Prostate gland (tissue), 2 donors: Measurements from ENCODE around the gene WNK2. TPM values are rescaled to one million over a fixed set of nuclear protein-coding genes. Genes with fewer than 3 reads are reported as not detected.

Experiments
- DNase-seq: peaks from one replicate; pipeline ENCODE4 v3.0.0-alpha.2; 2019; ENCODE audit warnings: low spot score
- H3K27ac ChIP-seq, 2 donors: fragments of 200-600 bp; sonication (generic); 2 replicates each; pipeline ENCODE4 v1.5.1; 2017 to 2019
- H3K27me3 ChIP-seq: fragments of 200-600 bp; sonication (generic); replicated peaks from 2 replicates; pipeline ENCODE4 v1.5.1; 2019; ENCODE audit not compliant: insufficient read depth
- H3K36me3 ChIP-seq, 2 donors: fragments of 200-600 bp; sonication (generic); 1 replicate in 1 of 2; 2 replicates in 1 of 2; pipeline versions ENCODE4 v1.5.1 to v1.8.1; 2017 to 2019
- H3K4me1 ChIP-seq: fragments of 200-600 bp; sonication (generic); replicated peaks from 2 replicates; pipeline ENCODE4 v1.5.1; 2019
- H3K4me3 ChIP-seq, 2 donors: fragments of 200-600 bp; sonication (generic); 2 replicates each; pipeline ENCODE4 v1.5.1; 2017 to 2019
- H3K9me3 ChIP-seq: fragments of 200-600 bp; sonication (generic); 2 replicates; pipeline ENCODE4 v1.5.1; 2017
- POLR2A ChIP-seq: fragments of 450-650 bp; IDR thresholded peaks from one replicate; pipeline ENCODE4 v1.6.1; 2016; ENCODE audit warnings: antibody characterized with exemption, mild to moderate bottlenecking
- POLR2AphosphoS5 ChIP-seq: sonication (generic); formaldehyde crosslinking; IDR thresholded peaks from one replicate; pipeline ENCODE4 v1.6.1; 2017; ENCODE audit warnings: antibody characterized with exemption
- WGBS: methylation state at CpG from one replicate; pipeline ENCODE4 v1.1.5; 2018; 5-methylcytosine and 5-hydroxymethylcytosine counted together
- intact Hi-C: fragments of 100-400 bp; cut with DNase I; formaldehyde crosslinking; loops from one replicate; pipeline ENCODE4 v1.14.2; 2022
- total RNA-seq, 2 donors: library from RNA; depleted of rRNA; stranded (reverse); fragments of >200 nt; gene quantifications; one replicate each; pipeline ENCODE4 v1.1.0, GENCODE V29; 2016
- TF ChIP-seq, protein P1 (sequence below), 4 experiments: fragments of 200-600 bp in 2 of 4; fragments of 450-650 bp in 2 of 4; sonication (generic) in 2 of 4; IDR thresholded peaks; 1 replicate in 3 of 4; 2 replicates in 1 of 4; pipeline ENCODE4 v1.5.1; 2016 to 2019; ENCODE audit warnings: antibody characterized with exemption in 4 of 4, mild to moderate bottlenecking in 2 of 4, moderate library complexity in 2 of 4

The WNK2 gene
- total RNA-seq, 2 donors from 2014 or later, result 77.9 to 136 TPM

DNA sequence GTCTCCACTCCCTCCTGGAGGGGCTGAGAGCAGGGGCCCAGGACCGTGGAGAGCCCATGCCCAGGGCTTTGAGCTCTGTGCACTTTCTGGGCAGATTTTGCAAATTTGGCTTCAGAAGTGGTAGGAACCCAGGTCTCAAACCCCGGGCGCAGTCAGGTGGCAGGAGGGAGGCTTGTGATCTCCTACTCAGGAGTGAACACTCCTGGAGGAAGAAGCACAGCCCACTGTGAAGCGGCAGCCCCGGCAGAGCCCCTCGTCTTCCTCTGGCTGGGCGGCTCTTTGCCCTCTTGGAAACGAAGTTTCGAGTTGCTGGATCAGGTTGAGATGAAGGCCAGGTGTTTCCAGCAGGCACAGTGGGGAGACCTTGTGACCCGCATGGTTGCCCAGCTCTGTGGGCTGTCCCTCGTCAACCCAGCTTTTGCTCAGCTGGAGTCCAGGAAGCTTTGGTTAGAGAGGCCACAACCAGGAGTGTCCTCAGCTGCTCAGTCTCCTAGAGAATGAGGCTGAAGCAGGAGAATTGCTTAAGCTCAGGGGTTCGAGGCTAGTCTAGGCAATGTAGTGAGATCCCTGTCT is 48.5 kb downstream of the WNK2 start:
- Histone ChIP-seq H3K4me3 (no peak overlapping the region), H3K27me3 (no peaks in the 10 kb centered on the region), H3K36me3 (no peaks in the 10 kb centered on the region), H3K4me1 (no peaks in the 10 kb centered on the region), H3K27ac (no peak overlapping the region), H3K9me3 (no peaks in the 10 kb centered on the region)
- TF ChIP-seq POLR2A (no peak), POLR2AphosphoS5 (no peak)
- TF ChIP-seq, protein P1, sequence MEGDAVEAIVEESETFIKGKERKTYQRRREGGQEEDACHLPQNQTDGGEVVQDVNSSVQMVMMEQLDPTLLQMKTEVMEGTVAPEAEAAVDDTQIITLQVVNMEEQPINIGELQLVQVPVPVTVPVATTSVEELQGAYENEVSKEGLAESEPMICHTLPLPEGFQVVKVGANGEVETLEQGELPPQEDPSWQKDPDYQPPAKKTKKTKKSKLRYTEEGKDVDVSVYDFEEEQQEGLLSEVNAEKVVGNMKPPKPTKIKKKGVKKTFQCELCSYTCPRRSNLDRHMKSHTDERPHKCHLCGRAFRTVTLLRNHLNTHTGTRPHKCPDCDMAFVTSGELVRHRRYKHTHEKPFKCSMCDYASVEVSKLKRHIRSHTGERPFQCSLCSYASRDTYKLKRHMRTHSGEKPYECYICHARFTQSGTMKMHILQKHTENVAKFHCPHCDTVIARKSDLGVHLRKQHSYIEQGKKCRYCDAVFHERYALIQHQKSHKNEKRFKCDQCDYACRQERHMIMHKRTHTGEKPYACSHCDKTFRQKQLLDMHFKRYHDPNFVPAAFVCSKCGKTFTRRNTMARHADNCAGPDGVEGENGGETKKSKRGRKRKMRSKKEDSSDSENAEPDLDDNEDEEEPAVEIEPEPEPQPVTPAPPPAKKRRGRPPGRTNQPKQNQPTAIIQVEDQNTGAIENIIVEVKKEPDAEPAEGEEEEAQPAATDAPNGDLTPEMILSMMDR (IDR thresholded peaks at IDR 0.05), result no peak
- 88% methylated on average over 12 of the region's 12 CpGs for WGBS
- intact Hi-C loops, result no loop called here
- no peak for DNase-seq

DNA sequence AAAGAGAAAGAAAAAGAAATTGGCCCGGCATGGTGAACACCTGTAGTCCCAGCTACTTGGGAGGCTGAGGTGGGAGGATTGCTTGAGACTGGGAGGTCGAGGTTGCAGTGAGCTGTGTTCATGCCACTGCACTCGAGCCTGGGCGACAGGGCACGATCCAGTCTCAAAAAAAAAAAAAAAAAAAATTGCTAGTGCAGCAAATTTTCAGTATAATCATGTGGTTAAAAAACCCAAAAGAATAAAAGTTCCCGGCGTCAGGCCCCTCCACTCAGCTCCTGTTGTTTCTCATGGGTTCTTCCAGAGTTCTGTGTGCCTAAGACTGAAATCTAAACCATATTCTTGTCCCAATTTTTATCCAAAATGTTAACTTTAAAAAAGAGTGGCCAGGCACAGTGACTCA is 49.1 kb downstream of the WNK2 start:
- 89% methylated on average over 7 of the region's 7 CpGs for WGBS
- intact Hi-C loops, result no loop called here
- no peaks in the 10 kb centered on the region for H3K9me3 ChIP-seq
- no peaks in the 10 kb centered on the region for H3K36me3 ChIP-seq
- no peak for DNase-seq
- no peak overlapping the region for H3K27ac ChIP-seq
- H3K27me3 ChIP-seq, result no peaks in the 10 kb centered on the region
- no peak overlapping the region for H3K4me3 ChIP-seq
- no peaks in the 10 kb centered on the region for H3K4me1 ChIP-seq
- TF ChIP-seq POLR2AphosphoS5 (no peak), POLR2A (no peak)
- TF ChIP-seq, protein P1 (IDR thresholded peaks at IDR 0.05), result no peak

DNA sequence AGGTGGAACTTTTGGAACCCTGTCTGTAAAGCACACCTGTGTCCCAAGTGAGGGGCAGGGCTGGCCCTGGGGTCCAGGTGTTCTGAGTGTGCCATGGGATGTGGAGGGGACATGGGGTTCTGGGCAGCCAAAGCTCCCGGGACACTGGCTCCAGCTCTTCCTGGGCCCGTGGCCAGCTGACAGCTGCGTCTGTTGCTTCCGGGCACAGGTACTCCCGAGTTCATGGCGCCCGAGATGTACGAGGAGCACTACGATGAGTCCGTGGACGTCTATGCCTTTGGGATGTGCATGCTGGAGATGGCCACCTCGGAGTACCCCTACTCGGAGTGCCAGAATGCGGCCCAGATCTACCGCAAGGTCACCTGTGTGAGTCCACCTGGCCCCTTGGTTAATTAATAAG is 50.7 kb downstream of the WNK2 start:
- H3K36me3 ChIP-seq, result no peaks in the 10 kb centered on the region
- 71% methylated on average over 8 of the region's 15 CpGs for WGBS
- DNase-seq, result peak; percentile 20
- TF ChIP-seq, protein P1 (IDR thresholded peaks at IDR 0.05), result no peak
- TF ChIP-seq POLR2A (no peak), POLR2AphosphoS5 (no peak)
- no peaks in the 10 kb centered on the region for H3K9me3 ChIP-seq
- H3K27ac ChIP-seq, result no peak overlapping the region
- H3K4me1 ChIP-seq, result no peaks in the 10 kb centered on the region
- H3K27me3 ChIP-seq, result no peaks in the 10 kb centered on the region
- intact Hi-C loops, result no loop called here
- H3K4me3 ChIP-seq, result no peak overlapping the region

DNA sequence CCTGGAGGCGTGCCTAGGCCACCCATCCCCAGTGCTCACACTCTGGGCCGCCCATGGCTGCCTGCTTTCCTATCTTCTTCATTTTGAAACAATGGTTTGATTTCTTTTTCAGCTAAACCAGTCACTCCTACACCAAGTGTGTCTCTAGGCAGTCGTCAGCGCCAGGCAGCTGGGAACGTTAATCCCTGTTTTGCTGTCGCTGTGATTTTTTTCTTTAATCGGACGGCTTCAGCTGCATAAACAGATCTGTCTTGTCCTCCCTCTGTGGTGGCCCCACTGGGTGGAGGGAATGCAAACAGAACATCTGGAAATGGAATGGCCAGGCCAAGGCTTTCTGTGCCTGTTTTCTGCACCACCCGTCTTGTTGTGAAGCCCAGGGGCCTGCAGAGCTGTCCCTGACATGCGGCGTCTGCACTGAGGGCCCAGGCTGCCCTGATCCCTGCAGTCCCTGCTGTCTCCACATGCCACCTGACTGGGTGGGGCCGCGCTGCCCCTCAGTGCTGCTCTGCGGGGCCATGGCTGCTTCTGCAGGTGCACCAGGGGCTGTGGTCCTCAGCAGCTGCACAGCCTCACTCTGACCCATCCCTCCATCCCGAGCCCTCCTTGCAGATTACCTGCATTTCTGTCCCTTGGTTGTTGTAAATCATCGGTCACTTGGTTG is 51.5 kb downstream of the WNK2 start:
- 89% methylated on average over 13 of the region's 16 CpGs for WGBS
- no peaks in the 10 kb centered on the region for H3K36me3 ChIP-seq
- no peaks in the 10 kb centered on the region for H3K27me3 ChIP-seq
- TF ChIP-seq, protein P1 (IDR thresholded peaks at IDR 0.05), result no peak
- no peak for TF ChIP-seq POLR2AphosphoS5
- TF ChIP-seq POLR2A, result no peak
- H3K27ac ChIP-seq, result no peak overlapping the region
- no peak overlapping the region for H3K4me3 ChIP-seq
- no peak for DNase-seq
- no peaks in the 10 kb centered on the region for H3K4me1 ChIP-seq
- intact Hi-C loops, result no loop called here
- H3K9me3 ChIP-seq, result no peaks in the 10 kb centered on the region
